HepG2 (cell line): ENCODE results near the gene IMPG2. TPM values are rescaled to one million over a fixed set of nuclear protein-coding genes. Genes with fewer than 3 reads are reported as not detected.

Experiments
- ATAC-seq: fragments of 200-7000 bp; cut with Tn5 transposase; 3 replicates; pipeline ENCODE4 v1.9.1; 2020; ENCODE audit warnings: mild to moderate bottlenecking, moderate library complexity
- BruUV-seq: library from RNA; stranded (reverse); fragments of 400-500 nt; replicated peaks from 2 replicates; lab custom pipeline; 2021; lab: Mats Ljungman, UMichigan
- CTCF ChIA-PET: fragments of 300-600 bp; formaldehyde crosslinking; extraction: SDS; loops from one replicate; lab custom pipeline; 2021; ENCODE audit warnings: low total read pairs, inconsistent platforms, low intra/inter-chr PET ratio; lab: Yijun Ruan, JAX
- POLR2A ChIA-PET: fragments of 350-600 bp; sonication (Branson Sonifier 250); formaldehyde crosslinking; loops from one replicate; lab custom pipeline; 2020; ENCODE audit warnings: antibody characterized with exemption, inconsistent platforms; lab: Yijun Ruan, JAX
- DNase-seq: peaks from one replicate; pipeline ENCODE4 v3.0.0-alpha.2; 2015; ENCODE audit warnings: low spot score
- FAIRE-seq: peaks from 3 replicates; lab custom pipeline; 2011; peaks lifted over from hg19 to GRCh38; lab: Jason Lieb, UNC
- H2AFZ ChIP-seq: one replicate; pipeline ENCODE4 v1.6.1; 2011; ENCODE audit warnings: low read length, inconsistent platforms
- H3K27ac ChIP-seq: fragments of 300-600 bp; 3 replicates; pipeline ENCODE4 v1.8.0; 2011; ENCODE audit warnings: mixed run types, mild to moderate bottlenecking, mixed read lengths, low read length, inconsistent platforms; ENCODE audit not compliant: insufficient read depth; ENCODE audit errors: extremely low read length
- H3K27me3 ChIP-seq, 2 experiments: fragments of 200-600 bp in 1 of 2; 2 replicates in 1 of 2; 3 replicates in 1 of 2; pipeline versions ENCODE4 v1.6.0 to v1.8.0; 2011; ENCODE audit warnings: low read length in 2 of 2, mild to moderate bottlenecking in 2 of 2, moderate library complexity in 2 of 2, inconsistent platforms in 1 of 2; ENCODE audit not compliant: insufficient read depth in 2 of 2, control insufficient read depth in 1 of 2
- H3K36me3 ChIP-seq, 2 experiments: fragments of 200-600 bp in 1 of 2; replicated peaks in 1 of 2; 2 replicates in 1 of 2; 3 replicates in 1 of 2; pipeline versions ENCODE4 v1.5.1 to v1.8.0; 2011; ENCODE audit warnings: low read length in 2 of 2, inconsistent platforms in 1 of 2; ENCODE audit not compliant: insufficient read depth in 2 of 2, control insufficient read depth in 1 of 2
- H3K4me1 ChIP-seq: 2 replicates; pipeline ENCODE4 v1.5.1; 2012; ENCODE audit warnings: low read length, inconsistent platforms; ENCODE audit not compliant: insufficient read depth
- H3K4me2 ChIP-seq: 2 replicates; pipeline ENCODE4 v1.6.0; 2011; ENCODE audit warnings: low read depth, low read length, inconsistent platforms
- H3K4me3 ChIP-seq, 3 experiments: fragments of 200-600 bp in 1 of 3; sonication (generic), shearing (Covaris generic) in 1 of 3; replicated peaks in 1 of 3; 2 replicates each; pipeline ENCODE4 v1.5.1; 2011 to 2016; ENCODE audit warnings: low read length in 3 of 3, inconsistent platforms in 2 of 3, low read depth in 2 of 3, mild to moderate bottlenecking in 2 of 3, control low read depth in 1 of 3, mixed read lengths in 1 of 3; ENCODE audit not compliant: insufficient read depth in 1 of 3
- H3K79me2 ChIP-seq: one replicate; pipeline ENCODE4 v1.6.1; 2011; ENCODE audit warnings: low read length, inconsistent platforms; ENCODE audit not compliant: insufficient read depth
- H3K9ac ChIP-seq: 2 replicates; pipeline ENCODE4 v1.6.0; 2011; ENCODE audit warnings: mild to moderate bottlenecking, low read depth, low read length, inconsistent platforms; ENCODE audit not compliant: insufficient read depth
- H3K9me3 ChIP-seq: 2 replicates; pipeline ENCODE4 v1.5.1; 2012; ENCODE audit warnings: mild to moderate bottlenecking, low read length
- H4K20me1 ChIP-seq: 2 replicates; pipeline ENCODE4 v1.6.0; 2011; ENCODE audit warnings: inconsistent platforms, mild to moderate bottlenecking, low read length, moderate library complexity; ENCODE audit not compliant: insufficient read depth
- ARNTL ChIP-seq: sonication (generic); formaldehyde crosslinking; IDR thresholded peaks from 2 replicates; pipeline ENCODE4 v1.4.0; 2020; ENCODE audit warnings: mild to moderate bottlenecking, missing genetic modification reagents
- KDM5A ChIP-seq: fragments of 200-600 bp; sonication (generic); IDR thresholded peaks from 2 replicates; pipeline ENCODE4 v1.7.0; 2018; ENCODE audit warnings: antibody characterized with exemption, mild to moderate bottlenecking, low read length, borderline replicate concordance
- MAFF ChIP-seq: IDR thresholded peaks from 2 replicates; pipeline ENCODE4 v1.6.1; 2011; ENCODE audit warnings: low read depth, low read length, improper control_type of control experiment
- MAFK ChIP-seq, 2 experiments: IDR thresholded peaks in 1 of 2; conservative IDR thresholded peaks in 1 of 2; 2 replicates each; pipeline ENCODE4 v1.6.1; 2011; ENCODE audit warnings: improper control_type of control experiment in 2 of 2, low read length in 2 of 2
- MED13 ChIP-seq: sonication (generic); formaldehyde crosslinking; IDR thresholded peaks from 2 replicates; pipeline ENCODE4 v1.5.0; 2020; ENCODE audit warnings: missing genetic modification reagents
- NCOA1 ChIP-seq: sonication (generic); formaldehyde crosslinking; IDR thresholded peaks from 2 replicates; pipeline ENCODE4 v1.9.0; 2021; ENCODE audit warnings: missing genetic modification reagents
- PBX2 ChIP-seq: IDR thresholded peaks from 2 replicates; pipeline ENCODE4 v1.6.1; 2016; ENCODE audit warnings: control low read depth
- RAD21 ChIP-seq: fragments of 450-650 bp; formaldehyde crosslinking; IDR thresholded peaks from 2 replicates; pipeline ENCODE4 v1.5.0; 2020; ENCODE audit warnings: mild to moderate bottlenecking
- RBFOX2 ChIP-seq: fragments of 200-400 bp; formaldehyde crosslinking; IDR thresholded peaks from 2 replicates; pipeline ENCODE4 v1.6.1; 2017; ENCODE audit warnings: low read depth, mild to moderate bottlenecking, low read length
- SRSF1 ChIP-seq: fragments of 200-400 bp; formaldehyde crosslinking; optimal IDR thresholded peaks from 2 replicates; pipeline ENCODE3; 2017; ENCODE audit warnings: mild to moderate bottlenecking, low read depth, low read length, moderate library complexity
- TP53 ChIP-seq: sonication (generic); formaldehyde crosslinking; conservative IDR thresholded peaks from 2 replicates; pipeline ENCODE4 v1.4.0; 2020; ENCODE audit warnings: missing genetic modification reagents
- ZNF232 ChIP-seq: sonication (generic); formaldehyde crosslinking; IDR thresholded peaks from 2 replicates; pipeline ENCODE4 v1.4.0; 2020; ENCODE audit warnings: missing genetic modification reagents, borderline replicate concordance
- ZNF713 ChIP-seq: sonication (generic); formaldehyde crosslinking; IDR thresholded peaks from 2 replicates; pipeline ENCODE4 v1.4.0; 2020; ENCODE audit warnings: mild to moderate bottlenecking, missing genetic modification reagents
- ZNF749 ChIP-seq: sonication (generic); formaldehyde crosslinking; IDR thresholded peaks from 2 replicates; pipeline ENCODE4 v1.8.0; 2022; ENCODE audit warnings: mild to moderate bottlenecking, missing genetic modification reagents, moderate library complexity, borderline replicate concordance
- ZNF780A ChIP-seq: sonication (generic); formaldehyde crosslinking; IDR thresholded peaks from 2 replicates; pipeline ENCODE4 v1.8.0; 2022; ENCODE audit warnings: mild to moderate bottlenecking, missing genetic modification reagents, moderate library complexity
- ZNF878 ChIP-seq: sonication (generic); formaldehyde crosslinking; IDR thresholded peaks from 2 replicates; pipeline ENCODE4 v1.8.1; 2023; ENCODE audit warnings: mild to moderate bottlenecking, missing genetic modification reagents, moderate library complexity
- ZNF891 ChIP-seq: sonication (generic); formaldehyde crosslinking; IDR thresholded peaks from 2 replicates; pipeline ENCODE4 v1.5.0; 2020; ENCODE audit warnings: mild to moderate bottlenecking, missing genetic modification reagents
- WGBS: methylation state at CpG from one replicate; pipeline ENCODE4 v1.1.6; 2017; ENCODE audit warnings: low lambda C conversion rate; 5-methylcytosine and 5-hydroxymethylcytosine counted together
- in situ Hi-C: cut with HindIII; loops from 2 replicates; pipeline ENCODE4 v1.10.0; 2017; ENCODE audit warnings: low pct_unique_long_range_greater_than_20kb; ENCODE audit not compliant: extremely low pct_ligation_motif_present
- intact Hi-C: fragments of 100-400 bp; cut with micrococcal nuclease; formaldehyde crosslinking; loops from one replicate; pipeline ENCODE4 v1.10.0; 2022; ENCODE audit not compliant: unreplicated experiment
- polyA plus RNA-seq, 8 experiments: library from polyadenylated mRNA; depleted of rRNA in 3 of 8; stranded (reverse) in 7 of 8; unstranded in 1 of 8; fragments of >200 nt; fragmentation: Illumina TruSeq in 4 of 8; extraction: Trizol in 4 of 8; gene quantifications; 2 replicates each; pipeline versions ENCODE4 v1.2.1 to v1.2.3, GENCODE V29; 2011 to 2016; ENCODE audit warnings: low read depth in 4 of 8, missing spikeins in 1 of 8, mixed read lengths in 1 of 8; ENCODE audit not compliant: insufficient read depth in 1 of 8
- total RNA-seq, 5 experiments: library from RNA; depleted of rRNA; stranded (reverse); fragments of >200 nt; fragmentation: Illumina TruSeq; extraction: Trizol; gene quantifications; 2 replicates each; pipeline ENCODE4 v1.2.3, GENCODE V29; 2016; ENCODE audit warnings: low read depth in 1 of 5

The IMPG2 gene
- total and polyA plus RNA-seq, 2 of the 13 experiments (the other 11 are each of a cell fraction or from before 2014, with no cell fraction given) = 0.02 to 0.03 TPM

GRCh38 chr3:101351829-101352228, 31.5 kb upstream of the IMPG2 start:
- no peaks in the 10 kb centered on the region for H3K4me1 ChIP-seq
- no TSS peak for BruUV-seq

GRCh38 chr3:101340591-101340990, 20.2 kb upstream of the IMPG2 start:
- CTCF ChIA-PET = no interaction called here
- FAIRE-seq (no peak), ATAC-seq (no peak), DNase-seq (no peak)
- WGBS = 64% methylated on average over 2 of the region's 2 CpGs
- intact Hi-C loops = no loop called here
- H2AFZ ChIP-seq = no peak overlapping the region
- H3K27me3 ChIP-seq = no peaks in the 10 kb centered on the region
- H3K79me2 ChIP-seq = no peaks in the 10 kb centered on the region
- no peak overlapping the region for H3K4me3 ChIP-seq
- no peak overlapping the region for H3K4me2 ChIP-seq
- H3K27ac ChIP-seq = no peak overlapping the region
- in situ Hi-C loops = no loop called here
- H3K4me1 ChIP-seq = no peaks in the 10 kb centered on the region
- H3K36me3 ChIP-seq = no peaks in the 10 kb centered on the region
- no peaks in the 10 kb centered on the region for H4K20me1 ChIP-seq
- no peak overlapping the region for H3K9ac ChIP-seq
- no TSS peak for BruUV-seq
- POLR2A ChIA-PET = no interaction called here
- H3K9me3 ChIP-seq = no peaks in the 10 kb centered on the region
- TF ChIP-seq MED13 (CRISPR knock-in tag) (no peak), SRSF1 (no peak), ZNF749 (CRISPR knock-in tag) (no peak), ZNF891 (CRISPR knock-in tag) (no peak), ZNF878 (CRISPR knock-in tag) (no peak), NCOA1 (CRISPR knock-in tag) (no peak), TP53 (no peak), ZNF713 (CRISPR knock-in tag) (no peak), ZNF780A (CRISPR knock-in tag) (no peak), KDM5A (no peak), RBFOX2 (no peak), ARNTL (CRISPR knock-in tag) (no peak), ZNF232 (CRISPR knock-in tag) (no peak), RAD21 (no peak)

More at GRCh38 chr3:101351829-101352228, 31.5 kb upstream of the IMPG2 start:
- no peak overlapping the region for H3K27ac ChIP-seq
- H3K36me3 ChIP-seq = no peaks in the 10 kb centered on the region
- WGBS = 96% methylated on average over 1 of the region's 1 CpG
- no peak overlapping the region for H3K9ac ChIP-seq
- no peaks in the 10 kb centered on the region for H3K79me2 ChIP-seq
- ChIA-PET CTCF (no interaction called here), POLR2A (no interaction called here)
- DNase-seq (no peak), FAIRE-seq (no peak), ATAC-seq (no peak)
- no peak overlapping the region for H2AFZ ChIP-seq
- H4K20me1 ChIP-seq = no peaks in the 10 kb centered on the region
- intact Hi-C loops = no loop called here
- H3K4me2 ChIP-seq = no peak overlapping the region
- in situ Hi-C loops = no loop called here
- no peak for TF ChIP-seq PBX2 (CRISPR knock-in tag)
- TF ChIP-seq ARNTL (CRISPR knock-in tag) = no peak
- no peak for TF ChIP-seq RBFOX2
- TF ChIP-seq MAFK (conservative IDR thresholded peaks at IDR 0.05 in 1 of 2, IDR thresholded peaks at IDR 0.05 in 1 of 2; ENCODE audit: low read length in 2 of 2) = peak; percentile 91 to 97
- peak; percentile 95 for TF ChIP-seq MAFF
- no peaks in the 10 kb centered on the region for H3K9me3 ChIP-seq
- no peak overlapping the region for H3K4me3 ChIP-seq
- H3K27me3 ChIP-seq = no peaks in the 10 kb centered on the region
